ENCODE results near the gene HAO1. TPM values are rescaled to one million over a fixed set of nuclear protein-coding genes. Genes with fewer than 3 reads are reported as not detected.

Gene HAO1
- total RNA-seq, 1 donor from 2014 or later = not detected

GRCh38 chr20:7883741-7884140 lies 56.5 kb downstream of the HAO1 start:
- Histone ChIP-seq H3K4me3 (no peak overlapping the region), H4K20me1 (ENCODE audit: low read depth) (no peaks in the 10 kb centered on the region), H3K36me3 (no peaks in the 10 kb centered on the region), H3K4me1 (no peaks in the 10 kb centered on the region), H3K79me2 (ENCODE audit: low read depth) (no peaks in the 10 kb centered on the region), H3K9me3 (ENCODE audit: low read depth) (no peaks in the 10 kb centered on the region), H3K27me3 (no peaks in the 10 kb centered on the region), H3F3A (ENCODE audit: low read depth) (no peaks in the 10 kb centered on the region), H3K27ac (no peak overlapping the region), H3K9ac (no peak overlapping the region), H2AFZ (replicated peaks) (no peak overlapping the region), H3K4me2 (no peak overlapping the region)
- no peak for DNase-seq (ENCODE audit: low spot score)
- H3K27ac Mint-ChIP-seq = no peak overlapping the region
- no peak overlapping the region for H3K4me3 Mint-ChIP-seq
- TF ChIP-seq CTCF (IDR thresholded peaks at IDR 0.05) (no peak), EZH2 (IDR thresholded peaks at IDR 0.05) (no peak), EZH2phosphoT487 (IDR thresholded peaks at IDR 0.05) (no peak)
- no peaks in the 10 kb centered on the region for H3K9me3 Mint-ChIP-seq
- H3K4me1 Mint-ChIP-seq = no peaks in the 10 kb centered on the region
- H3K27me3 Mint-ChIP-seq (ENCODE audit: insufficient read depth, low read depth) = no peaks in the 10 kb centered on the region
- H3K36me3 Mint-ChIP-seq = no peaks in the 10 kb centered on the region

GRCh38 chr20:7883309-7883708 lies 56.9 kb downstream of the HAO1 start:
- Mint-ChIP-seq H3K4me3 (no peak overlapping the region), H3K36me3 (no peaks in the 10 kb centered on the region), H3K4me1 (no peaks in the 10 kb centered on the region), H3K27ac (no peak overlapping the region), H3K27me3 (ENCODE audit: insufficient read depth, low read depth) (no peaks in the 10 kb centered on the region), H3K9me3 (no peaks in the 10 kb centered on the region)
- Histone ChIP-seq H3K9me3 (ENCODE audit: low read depth) (no peaks in the 10 kb centered on the region), H3K79me2 (ENCODE audit: low read depth) (no peaks in the 10 kb centered on the region), H3K4me3 (no peak overlapping the region), H4K20me1 (ENCODE audit: low read depth) (no peaks in the 10 kb centered on the region), H3K27ac (no peak overlapping the region), H3K4me2 (no peak overlapping the region), H3K36me3 (no peaks in the 10 kb centered on the region), H2AFZ (replicated peaks) (no peak overlapping the region), H3K9ac (no peak overlapping the region), H3K4me1 (no peaks in the 10 kb centered on the region), H3F3A (ENCODE audit: low read depth) (no peaks in the 10 kb centered on the region), H3K27me3 (no peaks in the 10 kb centered on the region)
- no peak for TF ChIP-seq CTCF (IDR thresholded peaks at IDR 0.05)
- TF ChIP-seq EZH2phosphoT487 (IDR thresholded peaks at IDR 0.05) = no peak
- TF ChIP-seq EZH2 (IDR thresholded peaks at IDR 0.05) = no peak
- no peak for DNase-seq (ENCODE audit: low spot score)

- no peaks in the 10 kb centered on the region for H3K4me1 ChIP-seq
- Mint-ChIP-seq H3K36me3 (no peaks in the 10 kb centered on the region), H3K4me1 (no peaks in the 10 kb centered on the region), H3K27ac (no peak overlapping the region), H3K9me3 (no peaks in the 10 kb centered on the region), H3K27me3 (ENCODE audit: insufficient read depth, low read depth) (no peaks in the 10 kb centered on the region), H3K4me3 (no peak overlapping the region)
- H3K27ac ChIP-seq = no peak overlapping the region
- no peaks in the 10 kb centered on the region for H3K27me3 ChIP-seq
- no peak for DNase-seq (ENCODE audit: low spot score)
- H3K36me3 ChIP-seq = no peaks in the 10 kb centered on the region
- no peak overlapping the region for H3K4me3 ChIP-seq
- H3F3A ChIP-seq (ENCODE audit: low read depth) = no peaks in the 10 kb centered on the region
- no peaks in the 10 kb centered on the region for H3K79me2 ChIP-seq (ENCODE audit: low read depth)
- no peak for TF ChIP-seq EZH2 (IDR thresholded peaks at IDR 0.05)
- no peak for TF ChIP-seq EZH2phosphoT487 (IDR thresholded peaks at IDR 0.05)
- TF ChIP-seq CTCF (IDR thresholded peaks at IDR 0.05) = no peak
- no peak overlapping the region for H3K4me2 ChIP-seq
- no peaks in the 10 kb centered on the region for H4K20me1 ChIP-seq (ENCODE audit: low read depth)
- no peak overlapping the region for H3K9ac ChIP-seq
- H2AFZ ChIP-seq (replicated peaks) = no peak overlapping the region
- no peaks in the 10 kb centered on the region for H3K9me3 ChIP-seq (ENCODE audit: low read depth)
Measured at GRCh38 chr20:7882076-7882475, 58.2 kb downstream of the HAO1 start.
